NCI-H1105 treated with DMSO at 0.1 percent for 48 hours (cell line): ENCODE measurements around the gene KCND2.

ENCODE experiments used
- DNase-seq: peaks from one replicate; lab custom pipeline; 2025; lab: John Stamatoyannopoulos, UW

KCND2 gene

DNA sequence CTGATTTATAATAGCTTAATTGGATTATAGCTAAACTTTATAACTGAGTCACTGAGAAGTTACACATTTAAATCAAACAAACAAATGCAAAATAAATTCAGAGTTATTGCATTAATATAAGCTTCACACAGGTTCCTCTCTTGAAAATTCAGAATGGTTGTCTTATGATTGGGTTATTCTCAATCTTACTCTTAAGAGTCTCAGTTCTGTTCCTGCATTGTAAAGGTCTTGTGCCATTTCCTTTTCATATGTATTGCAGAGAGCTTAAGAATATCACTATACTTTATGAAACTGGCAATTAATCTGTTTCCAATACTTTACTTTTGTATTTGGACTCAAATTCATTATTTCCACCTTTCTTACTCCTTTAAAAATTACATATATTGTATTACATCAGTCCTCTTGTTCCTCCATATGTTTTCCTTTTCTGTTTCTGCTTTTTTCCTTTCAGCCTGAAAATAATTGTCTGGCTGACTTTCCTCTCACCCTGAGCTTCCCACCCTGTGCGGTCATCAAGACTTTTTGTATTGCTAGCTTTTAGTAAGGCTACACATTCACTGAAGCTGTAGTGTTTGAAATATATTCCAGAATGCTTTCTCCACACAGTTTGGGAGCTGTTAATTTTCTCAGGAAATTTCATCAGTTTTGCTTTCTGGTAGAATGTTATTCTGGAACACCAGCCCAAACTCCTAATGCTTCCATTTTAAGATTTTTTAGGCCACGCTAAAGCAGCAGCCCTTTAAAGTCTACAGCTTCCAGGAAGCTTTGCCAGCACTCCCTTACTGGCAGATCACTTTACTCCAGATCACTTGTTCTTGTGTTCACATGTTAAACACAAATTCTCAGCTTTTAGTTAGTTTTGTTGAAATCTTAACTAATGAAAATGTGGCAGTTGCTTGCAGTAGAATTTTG, 139.4 kb downstream of the KCND2 start:
- no peak for DNase-seq

DNA sequence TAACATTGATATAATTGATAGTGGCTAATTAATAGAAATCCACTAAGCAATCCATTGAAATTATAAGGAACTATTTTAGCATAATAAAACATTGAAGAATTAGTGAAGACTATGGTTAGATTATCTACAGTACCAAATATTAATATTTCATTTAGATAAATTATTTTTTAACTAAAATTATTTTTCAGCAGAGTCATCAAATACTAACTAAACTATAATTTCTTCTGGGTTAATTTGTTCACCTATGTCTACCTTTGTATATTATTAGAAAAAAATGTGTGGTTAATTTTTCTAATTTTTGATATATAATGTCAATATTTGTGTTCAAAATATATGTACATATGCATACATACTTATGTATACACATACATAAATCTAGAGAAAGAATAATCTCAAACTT, 140.2 kb downstream of the KCND2 start:
- DNase-seq: no peak

DNA sequence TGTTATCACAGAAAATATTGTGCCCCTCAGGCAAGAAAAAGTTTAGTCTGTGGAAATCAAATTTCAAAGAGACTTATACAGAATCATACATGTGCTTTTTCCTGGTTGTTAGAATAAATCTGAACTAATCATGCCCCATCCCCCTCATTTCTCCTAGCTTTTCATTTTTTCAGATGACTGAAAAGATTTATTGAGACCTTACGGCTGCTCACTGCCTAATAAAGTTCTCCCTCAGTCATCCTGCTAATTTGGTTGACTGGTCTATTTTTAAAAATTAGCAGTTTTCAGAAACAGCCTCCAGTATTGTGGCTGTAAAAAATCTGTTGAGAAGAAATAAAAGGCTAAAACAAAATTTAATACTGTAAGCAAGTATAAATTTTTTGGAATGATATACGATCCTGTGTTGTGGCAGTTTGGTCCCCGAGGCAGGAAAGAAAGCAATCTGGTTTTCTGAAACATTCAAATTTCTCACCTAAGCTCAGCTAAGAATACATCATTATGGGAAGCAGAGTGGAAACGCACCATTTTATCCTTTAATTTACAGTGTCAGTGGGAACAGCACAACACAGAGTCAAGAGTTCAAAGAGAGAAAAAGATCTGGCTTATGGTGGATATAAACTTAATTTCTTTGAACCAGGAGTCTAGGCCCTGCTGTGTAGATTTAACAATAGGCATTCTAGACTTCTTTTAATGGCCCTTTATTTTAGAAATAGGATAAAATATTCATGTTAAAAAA, 144.4 kb downstream of the KCND2 start:
- no peak for DNase-seq

DNA sequence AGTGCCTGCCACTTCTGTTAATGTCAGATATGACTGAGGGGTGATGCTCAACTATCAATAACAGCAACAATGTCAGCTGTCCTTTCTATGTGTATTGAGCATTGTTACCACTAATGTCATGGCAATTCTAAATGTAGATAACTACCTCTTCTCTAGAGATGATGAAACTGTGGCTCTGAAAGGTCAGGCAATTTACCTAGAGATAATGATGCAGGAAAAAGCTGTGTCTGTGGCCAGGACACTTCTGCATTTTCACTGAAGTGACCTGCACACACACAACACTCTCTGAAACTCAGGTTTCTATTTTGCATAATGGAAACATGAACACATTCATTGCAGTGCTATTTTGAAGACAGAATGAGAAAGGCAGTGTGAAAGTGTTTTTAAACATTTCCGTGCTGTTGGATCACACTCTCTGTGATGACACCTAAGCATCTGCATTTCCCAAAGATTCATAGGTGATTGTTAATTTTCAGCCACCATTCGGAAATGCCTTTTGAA, 148.2 kb downstream of the KCND2 start:
- no peak for DNase-seq

DNA sequence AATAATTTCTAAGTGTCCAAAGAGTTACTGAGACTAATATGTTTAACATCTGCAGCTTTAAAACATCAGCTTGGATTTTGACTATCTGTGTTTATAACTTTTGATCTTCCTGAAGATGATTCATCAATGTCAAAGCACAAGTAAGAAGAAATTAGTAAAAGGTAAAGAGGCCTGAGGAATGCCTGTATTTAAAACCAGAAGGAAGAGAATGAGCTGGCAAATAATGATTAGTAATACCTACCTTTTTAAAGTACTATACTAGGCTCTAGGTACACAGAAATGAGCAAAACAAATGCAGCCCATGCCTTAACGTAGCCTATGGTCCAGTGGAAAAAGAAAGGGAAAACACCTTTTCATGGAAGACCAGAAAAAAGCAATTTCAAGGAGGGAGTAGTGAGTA, 158.0 kb downstream of the KCND2 start:
- DNase-seq: no peak

DNA sequence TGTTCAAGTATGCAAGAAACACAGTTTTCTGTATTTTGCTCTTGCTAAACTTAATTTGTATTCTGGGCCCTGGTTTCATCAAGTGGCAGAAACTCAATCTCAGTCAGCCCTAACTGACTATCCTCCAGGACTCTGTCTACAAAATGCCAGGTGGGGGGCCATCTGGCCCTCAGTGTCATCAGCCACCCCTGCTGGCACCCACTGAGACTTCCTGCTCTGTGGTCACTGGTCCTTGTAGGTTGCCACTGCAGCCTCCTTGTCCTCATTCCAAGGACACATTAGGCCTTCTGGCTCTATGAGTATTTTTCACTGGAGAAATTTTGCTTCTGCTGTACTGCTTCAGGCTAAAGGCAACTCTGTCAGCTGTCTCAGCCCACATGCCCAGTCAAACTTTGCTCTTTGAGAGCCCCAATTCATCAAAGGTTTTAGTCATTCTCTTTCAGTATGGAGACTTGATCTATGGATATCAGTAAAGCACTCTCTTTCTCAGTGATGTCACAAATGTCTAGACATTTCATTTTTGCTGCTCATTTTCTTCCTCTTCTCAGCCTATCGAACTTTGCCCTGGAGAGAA, 163.6 kb downstream of the KCND2 start:
- no peak for DNase-seq

DNA sequence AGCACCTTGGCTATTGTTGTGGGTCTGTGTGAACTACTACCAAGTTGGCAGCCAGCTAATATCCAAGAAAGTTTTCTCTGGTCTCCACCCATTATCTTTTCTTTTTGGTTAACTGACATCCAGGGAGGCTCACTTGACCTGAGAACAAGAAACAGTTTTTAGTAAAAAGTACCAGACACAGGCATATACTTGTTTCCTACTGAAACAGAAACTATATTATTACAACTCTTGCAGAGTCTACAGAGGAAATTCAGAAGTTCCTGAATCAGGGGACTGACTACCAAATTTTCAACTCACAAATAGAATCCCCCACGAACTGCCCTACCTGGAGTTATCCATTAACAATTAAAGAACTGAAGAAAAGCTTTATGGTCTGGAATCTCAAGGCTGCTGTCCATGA, 168.9 kb downstream of the KCND2 start:
- no peak for DNase-seq

DNA sequence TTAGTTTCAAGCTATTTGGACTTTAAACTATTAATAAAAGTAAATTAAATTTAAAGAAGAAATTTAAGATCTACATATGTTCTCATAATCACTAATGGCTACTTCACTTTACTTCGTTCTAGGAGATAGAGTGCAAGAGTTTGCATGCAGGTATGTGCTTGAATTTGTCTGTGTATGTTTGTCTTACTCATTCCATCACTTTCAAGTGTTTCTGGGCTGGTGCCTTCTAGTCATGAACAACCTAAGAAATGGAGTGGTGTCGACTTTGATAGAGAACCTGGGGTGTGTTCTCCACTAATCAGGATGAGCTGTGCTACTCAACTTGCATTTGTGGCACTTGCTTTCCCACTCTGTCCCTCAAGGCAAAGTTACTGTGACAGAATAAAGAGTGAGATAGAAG, 169.9 kb downstream of the KCND2 start:
- DNase-seq: no peak

DNA sequence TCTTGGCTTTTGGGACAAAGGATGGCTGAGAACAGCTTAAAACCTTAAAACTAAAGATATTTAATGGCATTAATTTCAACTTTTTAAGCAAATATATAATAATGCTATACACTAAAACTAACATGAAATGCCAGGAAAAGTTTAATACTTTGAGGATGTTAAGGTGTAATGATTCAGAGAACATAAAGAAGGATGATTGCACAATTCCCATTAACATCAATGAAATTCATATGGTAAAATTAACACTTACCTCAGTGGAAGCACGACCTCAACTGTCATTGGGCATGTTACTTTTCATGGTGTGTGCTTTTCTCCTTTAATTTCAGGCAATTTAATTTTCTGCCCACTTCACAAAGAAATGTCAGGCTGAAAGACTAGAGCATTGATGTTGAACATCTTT, 171.7 kb downstream of the KCND2 start:
- no peak for DNase-seq

DNA sequence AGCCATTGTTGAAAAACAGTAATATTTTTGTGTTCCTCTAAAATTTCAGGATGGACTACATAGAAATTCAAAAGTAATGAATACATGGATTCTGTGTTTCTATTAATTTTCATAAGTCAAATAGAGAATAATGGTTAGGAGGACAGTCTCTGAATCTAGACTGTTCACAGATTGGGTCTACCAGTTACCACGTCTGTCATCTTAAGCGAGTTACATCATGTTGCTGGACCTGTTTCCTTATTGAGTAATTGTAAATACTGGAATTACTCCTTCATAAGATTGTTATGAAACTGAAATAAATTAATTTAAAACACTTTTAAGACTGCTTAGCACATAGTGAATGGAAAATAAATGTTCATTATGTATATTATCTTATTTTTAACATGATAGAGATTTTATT, 172.3 kb downstream of the KCND2 start:
- no peak for DNase-seq

DNA sequence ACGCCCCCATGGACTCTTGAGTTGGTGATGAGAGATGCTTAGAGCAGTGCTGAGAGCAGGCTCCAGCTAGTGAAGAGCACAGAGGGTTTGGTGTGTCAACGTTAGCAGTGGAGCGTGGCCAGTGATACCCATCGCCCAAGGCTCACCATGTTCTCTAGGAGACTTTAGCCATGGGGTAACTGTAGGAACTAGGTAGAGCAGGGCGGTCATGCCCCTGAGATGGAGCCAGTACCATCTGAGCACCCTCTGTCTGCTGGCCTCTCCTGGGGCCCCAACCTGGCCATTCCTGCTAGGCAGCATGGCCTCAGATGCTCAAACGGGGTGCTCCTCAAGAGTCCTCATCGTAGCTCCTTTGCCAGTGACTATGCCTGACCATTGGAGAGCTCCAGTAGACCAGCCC, 179.7 kb downstream of the KCND2 start:
- DNase-seq: no peak

DNA sequence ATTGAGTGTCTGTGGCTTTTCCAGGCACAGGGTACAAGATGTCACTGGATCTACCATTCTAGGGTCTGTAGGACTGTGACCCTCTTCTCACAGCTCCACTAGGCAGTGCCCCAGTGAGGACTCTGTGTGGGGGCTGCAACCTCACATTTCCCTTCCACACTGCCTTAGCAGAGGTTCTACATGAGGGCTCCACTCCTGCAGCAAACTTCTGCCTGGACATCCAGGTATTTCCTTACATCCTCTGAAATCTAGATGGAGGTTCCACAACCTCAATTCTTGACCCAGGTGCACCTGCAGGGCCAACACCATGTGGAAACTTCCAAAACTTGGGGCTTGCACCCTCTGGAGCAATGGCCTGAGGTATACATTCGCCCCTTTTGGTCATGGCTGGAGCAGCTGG, 183.7 kb downstream of the KCND2 start:
- no peak for DNase-seq

DNA sequence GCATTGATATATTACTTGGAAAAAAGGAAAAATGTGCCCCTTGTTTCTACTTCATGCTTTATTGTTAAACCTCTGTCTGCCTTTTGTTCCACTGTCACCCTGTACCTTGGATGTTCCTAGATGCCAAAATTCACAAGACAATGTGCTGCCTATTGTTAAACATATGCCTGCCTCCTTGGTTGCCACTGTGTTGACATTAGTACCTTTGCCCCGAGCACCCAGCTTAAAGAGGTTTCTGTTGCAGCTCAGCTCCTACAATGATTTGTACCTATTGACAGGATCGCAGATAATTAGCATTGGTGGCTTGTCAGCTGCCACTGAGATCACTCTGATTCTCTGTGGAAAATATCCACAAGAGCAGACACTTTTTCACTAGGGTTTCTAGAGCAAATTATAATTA, 188.0 kb downstream of the KCND2 start:
- DNase-seq: no peak

DNA sequence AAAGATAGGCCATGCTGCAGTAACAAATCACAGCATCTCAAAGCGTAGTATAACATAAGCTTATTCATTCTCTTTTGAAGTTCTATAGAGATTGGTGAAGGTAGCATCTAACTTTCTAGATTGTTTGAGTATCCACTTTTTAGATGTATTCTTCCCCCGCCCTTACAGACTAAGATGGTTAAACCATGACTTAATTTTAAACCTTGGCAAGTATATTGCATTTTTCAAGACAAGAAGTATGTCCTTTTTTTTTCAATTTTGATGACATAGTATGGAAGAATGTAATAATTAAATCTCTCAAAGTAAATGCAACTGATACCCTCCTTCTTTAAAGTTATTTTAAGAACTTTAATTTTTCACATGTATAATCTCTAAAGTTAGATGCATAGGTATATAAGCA, 190.0 kb downstream of the KCND2 start:
- no peak for DNase-seq

DNA sequence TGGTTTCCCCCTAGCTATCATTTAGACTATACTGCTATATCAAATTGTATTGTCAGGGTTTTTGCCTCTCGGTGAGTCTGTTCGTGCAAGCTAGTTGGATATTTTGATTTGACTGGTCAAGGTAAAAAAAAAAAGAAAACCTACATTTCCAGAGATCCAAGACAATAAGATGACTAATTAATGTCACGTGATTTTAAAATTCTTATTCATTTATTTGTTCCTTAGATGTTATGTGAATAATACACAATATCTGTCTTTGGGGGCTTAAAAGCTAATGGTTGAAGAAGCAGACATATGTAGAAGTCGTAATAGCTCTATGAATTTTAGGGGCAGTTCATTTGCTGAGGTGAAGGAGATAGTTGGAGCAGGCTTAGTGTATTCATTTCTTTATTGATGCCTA, 191.1 kb downstream of the KCND2 start:
- no peak for DNase-seq

DNA sequence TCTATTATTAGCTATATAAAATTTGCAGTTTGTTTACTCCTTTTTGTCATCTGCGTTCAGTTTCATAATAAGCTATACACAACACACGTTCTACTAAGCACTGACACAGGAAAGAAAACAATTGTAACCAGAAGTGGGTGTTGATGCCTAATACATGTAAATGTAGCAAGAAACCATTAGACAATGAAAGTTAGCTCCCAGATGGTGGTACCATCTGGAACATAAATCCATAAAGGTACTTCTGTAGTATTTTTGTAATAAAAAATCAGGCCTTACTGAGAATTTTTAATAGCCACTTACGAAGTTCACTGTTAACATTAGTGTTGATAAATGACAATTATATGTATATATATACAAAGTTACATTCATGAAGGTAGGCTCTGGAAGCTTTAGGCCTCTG, 194.7 kb downstream of the KCND2 start:
- DNase-seq: no peak

DNA sequence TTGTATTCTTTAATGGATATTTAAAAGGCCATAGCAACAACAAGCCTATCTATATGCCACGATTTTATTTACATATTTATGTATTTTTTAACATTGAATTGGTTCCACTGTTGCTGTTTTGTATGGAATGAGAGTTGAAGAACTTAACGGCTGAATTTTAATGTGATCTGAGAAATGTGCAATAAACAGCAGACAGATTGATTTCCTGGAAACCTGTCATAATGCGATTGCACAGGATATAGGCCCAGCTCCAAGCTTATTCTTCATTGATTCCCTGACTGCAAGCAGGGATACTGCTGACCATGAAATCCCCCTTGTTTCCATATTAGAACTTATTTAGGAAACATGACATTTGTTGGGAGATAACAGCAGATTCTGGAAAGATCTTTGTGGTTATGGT, 195.6 kb downstream of the KCND2 start:
- no peak for DNase-seq

DNA sequence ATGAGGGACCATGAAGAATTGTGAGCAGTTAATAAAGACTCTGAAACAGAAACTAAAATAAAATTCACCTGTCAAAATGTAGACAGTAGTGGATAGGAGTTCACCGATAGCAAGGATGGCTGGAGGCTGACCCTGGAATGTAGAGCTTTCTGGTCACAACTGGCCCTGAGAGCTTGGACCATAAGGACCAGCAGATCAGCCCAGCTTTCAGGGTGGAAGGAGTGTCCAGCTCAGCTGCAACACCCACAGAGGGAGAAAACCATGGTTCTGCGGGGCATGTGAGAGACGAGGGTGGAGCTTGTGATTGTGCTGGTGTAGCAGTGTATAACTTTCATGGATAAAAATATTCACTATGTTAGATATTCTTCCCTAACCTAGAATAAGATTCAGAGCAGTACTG, 199.9 kb downstream of the KCND2 start:
- DNase-seq: no peak

DNA sequence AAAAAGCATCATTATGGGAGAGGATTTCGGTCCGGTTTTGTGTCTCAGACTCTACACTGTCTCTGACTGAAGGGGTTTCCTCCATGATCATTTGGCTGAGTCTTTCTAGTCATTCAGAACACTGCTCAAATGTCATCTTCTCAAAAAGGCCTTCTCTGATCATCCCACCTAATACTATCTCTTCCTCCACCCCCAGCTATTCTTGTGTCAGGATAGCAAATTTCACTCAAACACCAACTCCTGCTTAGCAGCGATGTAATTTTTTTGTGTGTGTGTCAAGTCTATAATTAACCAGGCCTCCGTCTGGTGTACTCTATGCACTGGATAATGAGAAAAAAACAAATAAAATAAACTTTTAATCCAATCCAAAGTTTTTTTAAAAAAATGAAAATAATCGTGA, 200.4 kb downstream of the KCND2 start:
- DNase-seq: no peak

DNA sequence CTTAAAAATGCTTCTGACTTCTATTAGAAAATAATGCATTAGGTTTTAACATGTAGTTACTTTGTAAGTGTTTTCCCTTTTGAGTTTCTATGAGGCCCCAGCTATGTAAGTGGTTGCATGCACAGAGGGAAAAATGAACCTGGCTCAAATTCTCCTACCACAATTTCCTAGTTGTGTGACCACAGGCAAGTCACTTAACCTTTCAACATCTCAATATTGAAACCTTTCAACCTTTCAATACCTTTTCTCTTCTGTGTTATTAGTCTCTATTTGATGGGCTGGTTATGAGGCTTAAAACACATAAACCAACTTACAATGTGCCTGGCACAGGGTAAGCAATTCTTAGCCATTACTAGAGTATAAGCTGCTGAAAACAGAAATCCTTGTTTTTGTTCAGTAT, 203.0 kb downstream of the KCND2 start:
- DNase-seq: no peak

DNA sequence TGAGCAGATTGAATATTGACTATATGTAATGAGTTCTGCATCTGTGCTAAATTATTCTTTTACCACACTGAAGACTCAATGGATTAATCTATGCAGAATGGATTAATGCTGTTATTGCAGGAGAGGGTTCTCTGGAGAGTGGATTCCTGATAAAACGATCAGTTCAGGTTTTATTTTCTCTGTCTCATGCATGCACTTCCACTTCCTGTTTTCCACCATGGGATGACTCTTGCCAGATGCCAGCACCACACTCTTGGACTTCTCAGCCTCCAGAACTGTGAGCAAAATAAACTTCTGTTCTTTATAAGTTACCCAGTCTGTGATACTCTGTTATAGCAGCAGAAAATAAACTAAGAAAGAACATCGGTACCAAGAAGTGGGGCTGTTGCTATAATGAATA, 207.5 kb downstream of the KCND2 start:
- DNase-seq: no peak

DNA sequence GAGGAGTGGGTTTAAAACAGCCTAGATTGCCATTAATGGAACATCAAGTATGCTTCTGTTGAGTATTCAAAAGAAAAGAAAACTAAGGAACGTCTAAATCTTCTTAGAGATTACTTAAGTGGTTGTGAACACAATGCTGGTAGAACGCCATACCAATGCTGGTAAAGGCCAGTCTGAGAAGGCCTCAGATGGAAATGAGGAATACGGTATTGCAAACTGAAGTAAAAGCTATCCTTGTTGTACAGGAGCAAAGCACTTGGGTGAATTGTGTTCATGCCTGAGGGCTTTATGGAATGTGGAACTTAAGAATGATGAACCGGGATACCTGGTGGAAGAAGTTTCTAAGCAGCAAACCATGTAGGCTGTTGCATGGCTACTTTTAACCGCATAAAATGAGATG, 208.0 kb downstream of the KCND2 start:
- no peak for DNase-seq

DNA sequence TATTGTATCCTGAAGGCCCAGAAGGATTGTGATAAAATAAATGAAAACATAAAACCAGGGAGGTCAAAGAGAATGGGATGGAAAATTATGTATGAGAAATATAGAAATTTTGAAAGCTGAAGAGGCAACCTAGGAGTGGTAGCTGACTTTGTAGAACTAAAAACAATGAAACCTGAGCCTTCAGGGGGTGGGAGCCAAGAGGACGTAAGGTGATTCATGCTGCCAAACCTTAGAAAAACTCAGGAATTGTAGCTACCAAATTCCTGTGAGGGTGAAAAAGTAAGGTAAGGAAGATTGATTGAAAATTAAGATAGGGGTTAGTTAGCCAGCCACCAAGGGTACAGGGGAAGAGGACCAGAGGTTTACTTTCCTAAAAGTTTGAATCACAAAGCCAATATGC, 213.2 kb downstream of the KCND2 start:
- no peak for DNase-seq
